BLaER1 treated with 17β-estradiol and CSF1 and Interleukin-3, amounts not matched to agents 10 nM and 100 nM (cell line): ENCODE measurements around the gene ALK.

Source experiments
- H3K27ac ChIP-seq, 11 experiments: shearing (Covaris generic); formaldehyde crosslinking; 2 replicates each; pipeline ENCODE4 v1.8.1; 2022
- H3K27me3 ChIP-seq, 11 experiments: shearing (Covaris generic); formaldehyde crosslinking; 2 replicates each; pipeline ENCODE4 v1.8.1; 2022
- H3K36me3 ChIP-seq, 11 experiments: shearing (Covaris generic); formaldehyde crosslinking; 2 replicates each; pipeline ENCODE4 v1.8.1; 2022
- H3K4me1 ChIP-seq, 10 experiments: shearing (Covaris generic); formaldehyde crosslinking; 2 replicates each; pipeline ENCODE4 v1.8.1; 2022
- H3K4me2 ChIP-seq, 11 experiments: shearing (Covaris generic); formaldehyde crosslinking; 2 replicates each; pipeline ENCODE4 v1.8.1; 2022
- H3K4me3 ChIP-seq, 10 experiments: shearing (Covaris generic); formaldehyde crosslinking; 2 replicates each; pipeline ENCODE4 v1.8.1; 2022
- H3K9ac ChIP-seq, 11 experiments: shearing (Covaris generic); formaldehyde crosslinking; 2 replicates each; pipeline ENCODE4 v1.8.1; 2022
- H3K9me3 ChIP-seq, 11 experiments: shearing (Covaris generic); formaldehyde crosslinking; replicated peaks in 1 of 11; 2 replicates each; pipeline ENCODE4 v1.8.1; 2022
- H4K20me1 ChIP-seq, 11 experiments: shearing (Covaris generic); formaldehyde crosslinking; 2 replicates each; pipeline ENCODE4 v1.8.1; 2022
- Cebpa-rat ChIP-seq, 11 experiments: shearing (Covaris generic); IDR thresholded peaks; 2 replicates each; pipeline ENCODE4 v1.8.1; 2022

Gene ALK

DNA sequence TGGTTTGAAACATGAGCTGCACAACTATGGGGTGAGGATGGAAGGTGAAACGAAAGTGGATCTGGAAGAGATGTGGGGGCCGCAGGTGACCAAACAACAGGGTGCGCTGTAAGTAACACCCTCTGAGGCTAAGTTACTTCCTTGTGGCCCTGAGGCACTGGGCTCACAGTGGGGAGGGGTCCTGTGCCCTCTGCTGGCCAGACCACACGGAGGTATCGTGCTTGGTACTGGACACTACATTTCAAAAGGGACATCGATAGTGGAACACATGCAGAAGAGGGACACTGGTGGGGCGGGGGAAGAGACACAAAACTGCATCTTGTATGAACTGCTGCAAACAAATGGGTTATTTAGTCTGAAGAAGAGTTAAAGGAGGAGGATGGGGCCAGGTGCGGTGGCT is 695.6 kb downstream of the ALK start:
- Histone ChIP-seq H3K4me1 (peaks cover 29 to 83% (median 47%) of the 10 kb centered on the region in 10 experiments), H3K9me3 (0 out of 22 replicates have a peak, but pooled peaks cover 0 to 1% (median 0%) of the 10 kb centered on the region in 11 experiments), H3K4me2 (peak overlapping the region in 2 of 11 experiments; percentile 84; a peak in 4 of 22 replicates), H3K9ac (no peak overlapping the region), H3K27ac (no peak overlapping the region), H3K36me3 (no peaks in the 10 kb centered on the region), H3K27me3 (no peaks in the 10 kb centered on the region), H3K4me3 (no peak overlapping the region), H4K20me1 (no peaks in the 10 kb centered on the region; a peak in 2 of 22 replicates)
- TF ChIP-seq Cebpa-rat (IDR thresholded peaks at IDR 0.05) = no peak

DNA sequence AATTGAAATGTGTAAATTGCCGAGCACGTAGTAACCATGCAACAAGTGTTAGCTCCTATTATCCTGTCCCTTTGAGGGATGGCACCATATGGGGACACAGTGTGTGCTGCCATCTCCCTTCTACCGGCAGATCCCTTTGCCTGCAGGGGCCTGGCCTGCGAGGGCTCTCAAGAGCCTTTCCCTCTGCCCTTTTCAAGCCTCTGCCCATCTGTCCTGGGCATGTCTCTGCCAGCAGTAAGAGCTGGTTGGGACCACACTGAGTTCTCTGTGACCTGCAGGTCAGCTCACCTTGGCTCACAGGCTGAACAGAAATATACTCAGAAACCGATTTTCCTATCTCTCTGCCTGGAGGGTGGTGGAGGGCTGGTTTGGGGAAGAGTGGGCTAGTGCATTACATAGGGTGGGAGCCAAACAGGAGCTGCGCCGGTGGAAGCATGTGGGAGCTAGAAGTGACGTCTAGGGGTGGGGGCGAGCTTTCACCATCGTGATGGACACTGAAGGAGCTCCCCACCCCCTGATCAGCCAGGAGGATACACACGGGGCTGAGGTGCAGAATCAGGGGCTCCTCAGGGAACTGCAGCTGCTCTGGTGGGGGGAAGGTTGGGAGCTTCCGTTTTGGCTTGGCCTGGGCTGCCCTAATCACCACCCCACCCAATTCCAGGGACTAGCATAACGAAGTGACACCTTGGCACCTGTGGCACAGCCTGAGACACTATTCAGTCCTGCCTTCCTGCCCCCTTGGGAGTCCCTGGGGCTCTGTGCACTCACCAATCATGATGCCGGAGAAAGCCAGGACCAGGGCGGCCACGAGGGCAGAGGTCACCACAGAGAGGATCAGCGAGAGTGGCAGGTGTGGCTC is 696.5 kb downstream of the ALK start:
- H3K4me3 ChIP-seq = no peak overlapping the region
- peaks cover 0 to 6% (median 0%) of the 10 kb centered on the region in 11 experiments; a peak in 1 of 22 replicates for H3K36me3 ChIP-seq
- peak overlapping the region in 3 of 11 experiments; percentile 39 to 71 (median 42); a peak in 4 of 22 replicates for H3K27ac ChIP-seq
- peaks cover 29 to 82% (median 47%) of the 10 kb centered on the region in 10 experiments for H3K4me1 ChIP-seq
- no peaks in the 10 kb centered on the region; a peak in 2 of 22 replicates for H4K20me1 ChIP-seq
- peak overlapping the region; percentile 30 to 84 (median 55); a peak in 18 of 22 replicates for H3K4me2 ChIP-seq
- H3K27me3 ChIP-seq = no peaks in the 10 kb centered on the region
- peaks cover 0 to 9% (median 4%) of the 10 kb centered on the region in 11 experiments; a peak in 7 of 22 replicates for H3K9me3 ChIP-seq
- H3K9ac ChIP-seq = peak overlapping the region in 1 of 11 experiments; percentile 42; a peak in 1 of 22 replicates
- no peak for TF ChIP-seq Cebpa-rat (IDR thresholded peaks at IDR 0.05)

DNA sequence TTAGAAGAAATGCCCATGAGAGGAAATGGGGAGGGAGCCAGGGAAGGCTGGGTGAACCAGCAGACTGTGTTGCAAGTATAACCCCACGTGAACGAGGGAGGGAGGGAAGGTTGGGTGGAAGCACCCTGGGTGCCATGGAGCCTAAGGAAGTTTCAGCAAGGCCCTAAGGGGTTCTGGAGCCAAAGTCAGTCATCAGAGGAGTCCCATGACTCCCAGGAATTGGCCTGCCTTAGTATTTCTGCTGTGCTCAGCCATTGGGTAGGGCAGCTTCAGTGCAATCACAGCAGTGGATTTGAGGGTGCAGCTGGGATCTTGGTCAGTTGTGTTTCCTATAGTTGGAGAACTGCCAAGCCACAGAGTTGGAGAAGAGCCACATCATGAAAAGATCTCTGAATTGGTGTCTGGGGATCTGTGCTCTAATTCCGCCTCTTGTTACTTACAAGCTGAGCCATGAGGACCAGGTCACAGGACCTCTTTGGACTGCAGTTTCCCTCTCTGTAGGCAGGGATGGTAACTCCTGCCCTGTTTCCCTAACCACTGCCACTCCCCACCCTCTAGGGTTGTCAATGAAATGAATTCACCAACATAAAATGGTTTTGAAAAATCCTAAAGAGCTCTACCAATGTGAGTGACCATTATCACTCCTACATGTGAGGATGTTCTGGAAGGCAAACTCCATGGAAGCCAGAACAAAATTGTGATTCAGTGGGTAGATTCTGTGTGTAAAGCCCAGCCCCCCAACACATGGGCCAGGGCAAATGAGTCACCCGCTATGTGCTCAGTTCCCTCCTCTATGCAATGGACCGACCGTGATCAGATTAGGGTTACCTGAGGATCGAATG is 697.3 kb downstream of the ALK start:
- H3K4me2 ChIP-seq = peak overlapping the region; percentile 30 to 84 (median 55)
- peaks cover 0 to 8% (median 0%) of the 10 kb centered on the region in 11 experiments; a peak in 1 of 22 replicates for H3K36me3 ChIP-seq
- peak overlapping the region in 1 of 11 experiments; percentile 63; a peak in 1 of 22 replicates for H3K9ac ChIP-seq
- peak in 1 of 11 experiments; percentile 44; a peak in 1 of 22 replicates for TF ChIP-seq Cebpa-rat (IDR thresholded peaks at IDR 0.05)
- no peaks in the 10 kb centered on the region; a peak in 2 of 22 replicates for H4K20me1 ChIP-seq
- H3K4me1 ChIP-seq = peaks cover 28 to 82% (median 40%) of the 10 kb centered on the region in 10 experiments
- H3K4me3 ChIP-seq = no peak overlapping the region; a peak in 1 of 20 replicates
- H3K9me3 ChIP-seq = peaks cover 0 to 15% (median 9%) of the 10 kb centered on the region in 11 experiments; a peak in 8 of 22 replicates
- peak overlapping the region in 3 of 11 experiments; percentile 42 to 71 (median 49); a peak in 4 of 22 replicates for H3K27ac ChIP-seq
- H3K27me3 ChIP-seq = no peaks in the 10 kb centered on the region

DNA sequence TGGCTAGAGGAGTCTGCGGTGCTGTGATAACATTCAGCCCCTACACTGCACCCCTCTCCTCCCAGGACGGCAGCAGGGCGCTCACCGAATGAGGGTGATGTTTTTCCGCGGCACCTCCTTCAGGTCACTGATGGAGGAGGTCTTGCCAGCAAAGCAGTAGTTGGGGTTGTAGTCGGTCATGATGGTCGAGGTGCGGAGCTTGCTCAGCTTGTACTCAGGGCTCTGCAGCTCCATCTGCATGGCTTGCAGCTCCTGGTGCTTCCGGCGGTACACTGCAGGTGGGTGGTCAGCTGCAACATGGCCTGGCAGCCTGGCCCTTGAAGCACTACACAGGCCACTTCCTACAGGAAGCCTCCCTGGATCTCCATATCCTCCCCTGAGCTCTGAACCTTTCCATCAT is 698.1 kb downstream of the ALK start:
- H3K27ac ChIP-seq = peak overlapping the region in 3 of 11 experiments; percentile 20 to 71 (median 49); a peak in 4 of 22 replicates
- no peak for TF ChIP-seq Cebpa-rat (IDR thresholded peaks at IDR 0.05)
- peak overlapping the region in 9 of 11 experiments; percentile 30 to 84 (median 60); a peak in 15 of 22 replicates for H3K4me2 ChIP-seq
- H3K4me3 ChIP-seq = peak overlapping the region in 1 of 10 experiments; percentile 31; a peak in 1 of 20 replicates
- H3K27me3 ChIP-seq = no peaks in the 10 kb centered on the region
- peaks cover 23 to 79% (median 33%) of the 10 kb centered on the region in 10 experiments for H3K4me1 ChIP-seq
- H3K9ac ChIP-seq = peak overlapping the region in 1 of 11 experiments; percentile 63; a peak in 1 of 22 replicates
- peaks cover 0 to 8% (median 0%) of the 10 kb centered on the region in 11 experiments; a peak in 1 of 22 replicates for H3K36me3 ChIP-seq
- peaks cover 0 to 15% (median 9%) of the 10 kb centered on the region in 11 experiments; a peak in 8 of 22 replicates for H3K9me3 ChIP-seq
- no peaks in the 10 kb centered on the region; a peak in 1 of 22 replicates for H4K20me1 ChIP-seq

DNA sequence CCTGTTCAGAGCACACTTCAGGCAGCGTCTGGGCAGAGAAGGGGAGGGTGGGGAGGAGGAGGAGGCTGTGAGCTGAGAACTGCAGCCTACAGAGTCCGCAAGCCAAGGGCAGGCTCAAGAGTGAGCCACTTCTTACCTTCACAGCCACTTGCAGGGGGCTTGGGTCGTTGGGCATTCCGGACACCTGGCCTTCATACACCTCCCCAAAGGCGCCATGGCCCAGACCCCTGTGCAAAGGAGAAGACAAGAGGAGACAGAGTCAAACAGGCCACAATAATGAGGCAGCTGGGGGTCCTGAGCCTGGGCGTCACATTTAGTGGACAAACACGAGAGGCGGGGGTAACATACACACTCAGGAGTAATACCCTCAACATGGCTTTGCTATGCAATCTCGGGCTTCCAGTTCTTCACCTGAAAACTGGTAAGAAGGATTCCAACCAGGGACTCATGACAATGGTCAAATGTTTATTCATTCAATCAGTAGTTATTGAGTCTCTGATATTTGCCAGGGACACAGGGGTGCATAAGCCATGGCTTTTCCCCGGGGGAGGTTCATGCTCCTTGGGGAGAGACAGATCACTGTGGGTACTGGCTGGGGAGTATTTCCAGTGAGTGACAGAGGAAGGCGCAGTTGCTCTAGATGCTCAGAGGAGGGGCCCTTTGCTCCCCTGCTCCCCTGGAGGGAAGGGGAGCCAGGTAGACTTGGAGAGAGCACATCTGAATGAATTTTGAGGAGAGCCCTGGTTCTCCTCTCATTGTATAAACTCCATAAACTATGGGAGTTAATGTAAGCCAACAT is 698.8 kb downstream of the ALK start:
- Histone ChIP-seq H3K9ac (peak overlapping the region in 1 of 11 experiments; percentile 63; a peak in 1 of 22 replicates), H3K27ac (peak overlapping the region in 2 of 11 experiments; percentile 49 to 71; a peak in 3 of 22 replicates), H3K4me2 (peak overlapping the region in 4 of 11 experiments; percentile 60 to 84 (median 76); a peak in 7 of 22 replicates), H3K4me3 (peak overlapping the region in 1 of 10 experiments; percentile 31; a peak in 1 of 20 replicates), H3K27me3 (no peaks in the 10 kb centered on the region), H3K4me1 (peaks cover 17 to 72% (median 27%) of the 10 kb centered on the region in 10 experiments), H3K9me3 (peaks cover 0 to 15% (median 9%) of the 10 kb centered on the region in 11 experiments; a peak in 8 of 22 replicates), H4K20me1 (no peaks in the 10 kb centered on the region; a peak in 1 of 22 replicates), H3K36me3 (peaks cover 0 to 8% (median 0%) of the 10 kb centered on the region in 11 experiments; a peak in 1 of 22 replicates)
- no peak for TF ChIP-seq Cebpa-rat (IDR thresholded peaks at IDR 0.05)

DNA sequence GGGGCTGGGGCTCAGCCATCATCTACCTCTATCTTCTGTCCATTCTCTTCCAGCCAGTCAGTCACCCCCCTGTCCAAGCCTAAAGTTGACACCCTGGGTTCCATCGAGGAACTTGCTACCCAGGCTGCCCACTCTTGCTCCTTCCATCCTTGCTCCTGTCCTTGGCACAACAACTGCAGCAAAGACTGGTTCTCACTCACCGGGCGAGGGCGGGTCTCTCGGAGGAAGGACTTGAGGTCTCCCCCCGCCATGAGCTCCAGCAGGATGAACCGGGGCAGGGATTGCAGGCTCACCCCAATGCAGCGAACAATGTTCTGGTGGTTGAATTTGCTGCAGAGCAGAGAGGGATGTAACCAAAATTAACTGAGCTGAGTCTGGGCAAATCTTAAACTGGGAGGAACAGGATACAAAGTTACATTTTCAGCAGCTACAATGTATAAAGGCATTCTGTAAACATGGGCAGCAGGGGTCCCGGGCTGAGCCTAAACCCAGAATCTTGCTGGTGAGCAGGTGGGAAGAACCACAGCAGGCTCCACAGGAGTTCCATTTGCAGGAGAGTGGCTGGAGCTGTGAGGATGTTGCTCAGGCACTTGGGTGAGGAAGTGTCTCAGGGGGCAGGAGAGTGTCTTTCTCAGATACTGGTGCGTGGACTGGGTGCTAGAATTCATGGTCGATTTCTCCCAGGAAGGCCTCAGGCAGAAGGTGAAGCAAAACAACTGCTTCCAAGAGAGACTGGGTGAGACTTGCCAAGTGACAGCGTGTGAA is 700.7 kb downstream of the ALK start:
- Histone ChIP-seq H3K4me2 (peak overlapping the region in 2 of 11 experiments; percentile 84; a peak in 4 of 22 replicates), H3K4me1 (peaks cover 14 to 53% (median 20%) of the 10 kb centered on the region in 10 experiments), H3K36me3 (peaks cover 0 to 8% (median 0%) of the 10 kb centered on the region in 11 experiments; a peak in 1 of 22 replicates), H4K20me1 (no peaks in the 10 kb centered on the region), H3K9me3 (peaks cover 0 to 15% (median 9%) of the 10 kb centered on the region in 11 experiments; a peak in 8 of 22 replicates), H3K27me3 (no peaks in the 10 kb centered on the region), H3K4me3 (no peak overlapping the region), H3K9ac (no peak overlapping the region), H3K27ac (no peak overlapping the region)
- TF ChIP-seq Cebpa-rat (IDR thresholded peaks at IDR 0.05) = no peak

DNA sequence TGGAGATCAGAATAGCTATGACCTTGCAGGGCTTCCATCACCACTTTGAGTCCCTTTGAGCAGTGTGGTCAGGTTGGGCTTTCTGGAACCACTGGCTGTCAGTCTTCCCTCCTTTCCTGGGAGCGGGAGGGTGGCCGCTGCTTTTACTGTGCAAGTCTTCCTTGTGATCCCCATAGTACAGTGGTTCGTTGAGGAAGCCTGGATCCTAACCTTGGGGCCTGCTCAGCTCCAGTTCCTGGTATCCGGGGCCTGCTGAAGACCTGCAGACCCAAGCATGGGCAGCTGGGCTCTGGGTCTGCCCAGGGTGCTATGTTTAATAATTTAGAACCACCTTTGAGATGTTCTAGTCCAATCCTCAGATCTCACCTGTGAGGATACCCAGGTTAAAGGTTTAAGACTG is 702.0 kb downstream of the ALK start:
- no peak for TF ChIP-seq Cebpa-rat (IDR thresholded peaks at IDR 0.05)

More for the DNA sequence above, 702.0 kb downstream of the ALK start:
- H4K20me1 ChIP-seq = no peaks in the 10 kb centered on the region
- peaks cover 0 to 8% (median 0%) of the 10 kb centered on the region in 11 experiments; a peak in 1 of 22 replicates for H3K36me3 ChIP-seq
- H3K4me3 ChIP-seq = no peak overlapping the region
- H3K27me3 ChIP-seq = no peaks in the 10 kb centered on the region
- H3K9me3 ChIP-seq = peaks cover 0 to 15% (median 9%) of the 10 kb centered on the region in 11 experiments; a peak in 8 of 22 replicates
- H3K27ac ChIP-seq = no peak overlapping the region
- peaks cover 10 to 43% (median 13%) of the 10 kb centered on the region in 10 experiments for H3K4me1 ChIP-seq
- no peak overlapping the region for H3K9ac ChIP-seq
- H3K4me2 ChIP-seq = no peak overlapping the region
